ENCODE data around the gene SLAIN1.

SLAIN1 gene

GRCh38 chr13:77737583-77738200 lies 40.2 kb downstream of the SLAIN1 start:
- no peak overlapping the region for H3K27ac ChIP-seq
- no peaks in the 10 kb centered on the region for H3K27me3 ChIP-seq
- H3K9me3 ChIP-seq = no peaks in the 10 kb centered on the region
- no peak for TF ChIP-seq CTCF (IDR thresholded peaks at IDR 0.05)
- H3K36me3 ChIP-seq = no peaks in the 10 kb centered on the region
- no peak overlapping the region for H3K4me3 ChIP-seq (ENCODE audit: low read depth in 1 of 2, low read length in 1 of 2)
- H3K4me1 ChIP-seq (ENCODE audit: control insufficient read depth in 1 of 2, insufficient read depth in 1 of 2, low read depth in 1 of 2, low read length in 1 of 2) = peaks cover 7 to 29% of the 10 kb centered on the region in 2 experiments

GRCh38 chr13:77740097-77740735 lies 42.7 kb downstream of the SLAIN1 start:
- H3K27ac ChIP-seq = no peak overlapping the region
- peaks cover 7 to 29% of the 10 kb centered on the region in 2 experiments for H3K4me1 ChIP-seq (ENCODE audit: control insufficient read depth in 1 of 2, insufficient read depth in 1 of 2, low read depth in 1 of 2, low read length in 1 of 2)
- H3K4me3 ChIP-seq (ENCODE audit: low read depth in 1 of 2, low read length in 1 of 2) = no peak overlapping the region
- H3K9me3 ChIP-seq = no peaks in the 10 kb centered on the region
- no peak for TF ChIP-seq CTCF (IDR thresholded peaks at IDR 0.05)
- no peaks in the 10 kb centered on the region for H3K27me3 ChIP-seq
- H3K36me3 ChIP-seq = peaks cover 14% of the 10 kb centered on the region

GRCh38 chr13:77740931-77741596 lies 43.6 kb downstream of the SLAIN1 start:
- no peak overlapping the region for H3K27ac ChIP-seq
- peaks cover 7 to 29% of the 10 kb centered on the region in 2 experiments for H3K4me1 ChIP-seq (ENCODE audit: control insufficient read depth in 1 of 2, insufficient read depth in 1 of 2, low read depth in 1 of 2, low read length in 1 of 2)
- no peak overlapping the region for H3K4me3 ChIP-seq (ENCODE audit: low read depth in 1 of 2, low read length in 1 of 2)
- H3K27me3 ChIP-seq = no peaks in the 10 kb centered on the region
- H3K9me3 ChIP-seq = no peaks in the 10 kb centered on the region
- TF ChIP-seq CTCF (IDR thresholded peaks at IDR 0.05) = no peak
- H3K36me3 ChIP-seq = peaks cover 18% of the 10 kb centered on the region

GRCh38 chr13:77741597-77741972 lies 44.1 kb downstream of the SLAIN1 start:
- Histone ChIP-seq H3K36me3 (peaks cover 21% of the 10 kb centered on the region), H3K9me3 (no peaks in the 10 kb centered on the region), H3K27me3 (no peaks in the 10 kb centered on the region), H3K27ac (no peak overlapping the region), H3K4me3 (ENCODE audit: low read depth in 1 of 2, low read length in 1 of 2) (no peak overlapping the region), H3K4me1 (ENCODE audit: control insufficient read depth in 1 of 2, insufficient read depth in 1 of 2, low read depth in 1 of 2, low read length in 1 of 2) (peaks cover 7 to 29% of the 10 kb centered on the region in 2 experiments)
- no peak for TF ChIP-seq CTCF (IDR thresholded peaks at IDR 0.05)

- TF ChIP-seq CTCF (IDR thresholded peaks at IDR 0.05) = no peak
- peaks cover 29% of the 10 kb centered on the region for H3K36me3 ChIP-seq
- peaks cover 7 to 29% of the 10 kb centered on the region in 2 experiments for H3K4me1 ChIP-seq (ENCODE audit: control insufficient read depth in 1 of 2, insufficient read depth in 1 of 2, low read depth in 1 of 2, low read length in 1 of 2)
- H3K27me3 ChIP-seq = no peaks in the 10 kb centered on the region
- no peaks in the 10 kb centered on the region for H3K9me3 ChIP-seq
- H3K4me3 ChIP-seq (ENCODE audit: low read depth in 1 of 2, low read length in 1 of 2) = no peak overlapping the region
- H3K27ac ChIP-seq = no peak overlapping the region
These were observed 45.3 kb downstream of the SLAIN1 start for GRCh38 chr13:77742801-77743200.
